HL-60 (cell line): ENCODE results near the gene PROM1.

Experiments
- DNase-seq, 2 experiments: peaks; one replicate each; pipeline ENCODE4 v3.0.0-alpha.2; 2010 to 2020; ENCODE audit warnings: low read depth in 1 of 2, low spot score in 1 of 2
- H3K27ac ChIP-seq: fragments of 250-450 bp; sonication (Bioruptor Pico); replicated peaks from 2 replicates; pipeline ENCODE4 v1.5.1; 2020; ENCODE audit warnings: mild to moderate bottlenecking, moderate library complexity
- H3K27me3 ChIP-seq: fragments of 250-450 bp; sonication (Bioruptor Pico); 2 replicates; pipeline ENCODE4 v1.5.1; 2021; ENCODE audit warnings: mild to moderate bottlenecking, moderate library complexity; ENCODE audit not compliant: insufficient read depth, poor library complexity, severe bottlenecking
- H3K4me3 ChIP-seq: replicated peaks from 2 replicates; pipeline ENCODE4 v1.5.1; 2011; ENCODE audit warnings: mild to moderate bottlenecking, control low read depth, low read length; ENCODE audit not compliant: insufficient read depth
- CTCF ChIP-seq: IDR thresholded peaks from one replicate; pipeline ENCODE4 v1.5.1; 2011; ENCODE audit warnings: low read length, control low read depth, inconsistent platforms; ENCODE audit not compliant: insufficient read depth
- GABPA ChIP-seq: IDR thresholded peaks from 2 replicates; pipeline ENCODE4 v1.6.1; 2012; ENCODE audit warnings: low read depth
- POLR2AphosphoS5 ChIP-seq: IDR thresholded peaks from 2 replicates; pipeline ENCODE4 v1.6.1; 2012; ENCODE audit warnings: low read depth
- REST ChIP-seq: IDR thresholded peaks from 2 replicates; pipeline ENCODE4 v1.6.1; 2012; ENCODE audit warnings: low read depth; ENCODE audit not compliant: insufficient replicate concordance
- SPI1 ChIP-seq: IDR thresholded peaks from 2 replicates; pipeline ENCODE4 v1.6.1; 2012; ENCODE audit warnings: low read depth, mild to moderate bottlenecking, borderline replicate concordance

Gene PROM1

GRCh38 chr4:16045687-16046086 is 38.1 kb downstream of the PROM1 start:
- DNase-seq = no peak
- Histone ChIP-seq H3K27ac (no peak overlapping the region), H3K27me3 (no peaks in the 10 kb centered on the region), H3K4me3 (no peak overlapping the region)
- TF ChIP-seq SPI1 (no peak), REST (no peak), CTCF (no peak)

GRCh38 chr4:16043642-16044498 is 40.0 kb downstream of the PROM1 start:
- DNase-seq = no peak
- Histone ChIP-seq H3K27ac (no peak overlapping the region), H3K27me3 (no peaks in the 10 kb centered on the region), H3K4me3 (no peak overlapping the region)
- no peak for TF ChIP-seq SPI1
- no peak for TF ChIP-seq GABPA
- TF ChIP-seq REST = no peak
- TF ChIP-seq CTCF = no peak
- no peak for TF ChIP-seq POLR2AphosphoS5

GRCh38 chr4:16039139-16039538 is 44.7 kb downstream of the PROM1 start:
- no peaks in the 10 kb centered on the region for H3K27me3 ChIP-seq
- H3K4me3 ChIP-seq = no peak overlapping the region
- TF ChIP-seq REST (no peak), POLR2AphosphoS5 (no peak), CTCF (no peak), SPI1 (no peak), GABPA (no peak)
- DNase-seq = no peak
- H3K27ac ChIP-seq = no peak overlapping the region
